Embryonic facial prominence (tissue), 1 donor: ENCODE data around the gene WDR82.

Experiments
- DNase-seq: peaks from one replicate; pipeline ENCODE4 v3.0.0-alpha.2; 2016; ENCODE audit errors: extremely low spot score

WDR82 gene

DNA sequence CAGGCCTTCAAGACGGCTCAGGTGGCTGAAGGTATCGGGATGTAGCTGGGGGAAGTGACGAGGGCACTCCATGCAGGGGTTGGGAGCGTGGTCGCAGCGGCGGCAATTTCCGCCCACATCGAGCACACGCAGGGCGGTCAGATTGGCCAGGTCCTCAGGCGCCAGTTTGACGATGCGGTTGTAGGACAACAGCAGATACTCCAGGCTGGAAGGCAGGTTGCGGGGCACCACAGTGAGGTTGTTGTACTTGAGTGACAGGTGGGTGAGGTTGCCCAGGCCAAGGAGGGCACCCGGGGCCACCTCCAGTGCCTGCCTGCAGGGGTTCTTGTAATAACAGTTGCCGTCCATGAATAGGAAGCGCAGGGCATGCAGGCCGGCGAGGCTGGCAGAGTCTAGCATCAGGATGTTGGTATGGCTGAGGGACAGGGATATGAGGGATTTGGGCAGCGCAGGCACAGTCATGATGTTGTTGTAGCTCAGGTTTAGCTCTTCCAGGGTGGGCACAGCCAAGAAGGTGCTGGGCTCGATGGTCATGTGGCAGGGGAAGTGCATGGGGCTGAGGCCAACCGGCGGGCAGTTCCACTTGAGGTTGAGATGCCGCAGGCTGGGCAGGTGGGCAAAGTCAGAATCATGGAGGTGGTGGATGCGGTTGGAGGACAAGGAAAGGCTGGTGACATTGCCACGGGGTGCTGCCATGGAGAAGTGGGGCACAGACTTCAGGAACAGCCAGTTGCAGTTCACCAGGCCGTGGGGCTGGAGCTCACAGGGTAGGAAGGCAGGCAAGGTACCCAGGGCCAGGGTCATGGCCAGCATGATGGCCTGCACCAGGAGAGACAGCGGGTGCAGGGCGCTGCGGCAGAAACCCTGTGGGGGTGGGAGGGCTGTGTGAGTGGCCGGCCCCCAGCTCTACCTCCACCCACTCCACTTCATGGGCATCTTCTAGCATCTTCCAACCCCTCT is 54.7 kb downstream of the WDR82 start:
- no peak for DNase-seq

- no peak for DNase-seq
These were observed 55.9 kb downstream of the WDR82 start for GRCh38 chr3:52222319-52223221.

DNA sequence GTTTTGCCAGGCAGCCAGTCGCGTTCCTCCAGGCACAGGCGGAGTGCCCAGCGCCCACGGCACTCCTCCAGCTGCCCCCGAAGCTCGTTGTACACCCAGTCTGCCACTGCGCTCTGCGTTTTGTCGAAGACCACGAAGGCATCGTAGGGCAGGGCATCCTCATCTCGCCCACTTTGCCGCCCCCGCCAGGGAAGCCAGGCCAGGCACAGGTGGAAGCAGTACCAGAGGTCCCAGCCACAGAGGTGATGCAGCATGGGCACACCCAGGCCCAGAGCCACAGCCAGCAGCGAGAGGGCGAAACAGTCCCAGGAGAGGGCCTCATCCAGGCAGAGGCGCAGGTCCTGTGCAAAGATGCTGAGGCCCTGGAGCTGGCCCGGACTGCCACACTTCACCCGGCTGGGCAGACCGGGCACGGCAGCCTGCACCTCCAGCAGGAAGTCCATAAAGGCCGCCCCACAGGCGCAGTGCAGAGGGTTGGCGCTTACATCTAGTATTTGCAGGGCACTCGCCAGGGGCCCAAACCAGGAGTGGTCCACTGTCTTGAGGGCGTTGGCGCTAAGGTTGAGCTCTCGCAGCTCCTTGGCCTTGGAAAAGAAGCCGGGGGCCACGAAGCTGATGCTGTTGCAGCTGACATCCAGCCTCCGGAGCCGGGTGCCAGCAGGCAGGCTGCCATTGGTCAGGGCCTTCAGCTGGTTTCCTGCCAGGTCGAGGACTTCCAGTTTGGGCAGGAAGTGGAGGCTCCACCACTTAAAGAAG is 56.7 kb downstream of the WDR82 start:
- no peak for DNase-seq

GRCh38 chr3:52221141-52221562 is 57.3 kb downstream of the WDR82 start:
- DNase-seq, result no peak

DNA sequence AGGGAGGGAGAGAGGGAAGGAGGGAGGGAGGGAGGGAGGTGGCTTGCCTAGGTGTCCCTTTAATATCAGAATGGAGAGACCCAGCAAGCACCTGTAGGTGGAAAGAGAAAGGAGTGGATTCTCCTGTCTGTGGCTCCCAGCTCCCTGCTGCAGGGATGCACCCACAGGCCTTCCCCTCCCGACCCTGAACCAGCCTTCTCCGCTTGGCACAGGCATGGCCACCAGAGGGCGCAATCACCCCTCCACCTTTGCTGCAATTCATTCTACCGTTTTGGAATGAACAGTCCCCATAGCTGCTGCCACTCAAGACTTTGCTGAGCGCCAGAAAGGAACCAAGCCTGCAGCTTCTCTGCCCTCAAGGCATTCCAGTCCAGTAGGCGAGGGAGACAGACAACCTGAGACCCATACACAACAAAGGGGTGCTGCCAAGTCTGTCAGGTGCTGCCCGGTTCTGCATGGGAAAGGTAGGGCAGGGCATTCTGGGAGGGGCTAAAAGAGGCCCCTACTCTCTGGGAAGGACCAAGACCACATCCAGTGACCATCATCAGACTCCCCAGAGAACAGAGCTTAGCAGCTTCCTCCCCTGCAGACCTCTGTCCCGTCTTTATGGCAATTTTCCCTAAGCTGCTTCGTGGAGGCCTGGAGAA is 57.9 kb downstream of the WDR82 start:
- peak; percentile 71 for DNase-seq

- no peak for DNase-seq
These were observed 59.4 kb downstream of the WDR82 start for GRCh38 chr3:52218937-52219650.

- no peak for DNase-seq
These were observed 60.0 kb downstream of the WDR82 start for GRCh38 chr3:52218454-52218853.

GRCh38 chr3:52218026-52218425 is 60.4 kb downstream of the WDR82 start:
- DNase-seq, result no peak

- DNase-seq, result no peak
These were observed 61.0 kb downstream of the WDR82 start for GRCh38 chr3:52217409-52217805.

DNA sequence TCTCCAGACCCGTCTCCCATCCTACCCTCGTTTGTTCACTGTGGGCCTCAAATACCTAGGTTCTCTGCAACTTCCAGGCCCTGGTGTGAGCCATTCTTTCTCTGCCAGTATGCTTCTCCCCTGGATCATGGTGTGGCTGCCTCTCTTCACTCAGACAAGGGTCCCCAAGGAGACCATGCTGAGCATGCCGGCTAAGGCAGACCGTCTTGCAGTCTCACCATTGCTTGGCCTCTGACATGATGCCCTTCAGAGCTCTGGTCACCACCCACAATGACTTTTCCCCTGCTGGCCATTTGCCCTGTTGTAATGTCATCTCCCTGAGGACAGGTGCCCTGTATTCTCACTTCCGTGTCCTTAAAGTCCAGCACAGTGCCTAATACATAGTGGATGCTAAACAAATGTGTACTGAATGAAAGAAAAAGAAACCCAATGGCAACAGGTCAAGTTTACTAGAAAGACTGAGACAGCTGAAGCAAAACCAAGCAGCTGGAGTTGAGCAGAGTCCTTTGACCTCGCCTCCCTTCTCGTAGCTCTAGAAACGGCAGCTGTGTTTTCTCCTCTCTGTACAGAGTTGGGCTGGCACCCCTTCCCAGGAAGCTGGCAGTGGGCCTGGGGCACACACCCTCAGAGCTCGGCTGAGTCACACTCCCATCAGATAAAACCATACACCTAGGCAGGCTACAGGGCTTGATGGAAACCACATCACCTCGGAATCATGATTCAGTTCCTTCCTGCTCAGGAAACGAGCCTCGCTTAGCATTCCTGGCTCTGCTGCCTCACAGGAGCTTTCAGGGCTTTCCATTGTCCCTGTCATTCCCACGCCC is 61.7 kb downstream of the WDR82 start:
- DNase-seq, result no peak

DNA sequence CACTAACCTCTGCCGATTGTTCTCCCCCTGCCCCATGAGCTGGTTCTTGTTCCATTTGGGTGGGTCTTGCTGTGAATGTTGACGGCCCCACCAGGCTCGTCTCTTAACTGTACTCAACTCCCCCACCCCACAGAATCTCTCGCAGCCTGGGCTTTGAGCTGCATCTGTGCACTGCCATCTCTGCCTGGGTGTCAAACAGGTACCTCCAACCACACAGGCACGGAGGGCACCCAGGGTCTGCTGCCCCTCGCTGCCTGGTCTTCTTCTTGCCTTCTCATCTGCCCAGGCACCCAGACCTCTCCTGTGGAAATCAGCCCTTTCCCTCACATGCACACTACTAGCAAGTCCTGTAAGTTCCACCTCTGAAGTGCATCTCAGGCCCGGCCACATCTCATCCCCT is 63.1 kb downstream of the WDR82 start:
- no peak for DNase-seq

- DNase-seq, result no peak
These were observed 64.5 kb downstream of the WDR82 start for GRCh38 chr3:52213901-52214300.

DNA sequence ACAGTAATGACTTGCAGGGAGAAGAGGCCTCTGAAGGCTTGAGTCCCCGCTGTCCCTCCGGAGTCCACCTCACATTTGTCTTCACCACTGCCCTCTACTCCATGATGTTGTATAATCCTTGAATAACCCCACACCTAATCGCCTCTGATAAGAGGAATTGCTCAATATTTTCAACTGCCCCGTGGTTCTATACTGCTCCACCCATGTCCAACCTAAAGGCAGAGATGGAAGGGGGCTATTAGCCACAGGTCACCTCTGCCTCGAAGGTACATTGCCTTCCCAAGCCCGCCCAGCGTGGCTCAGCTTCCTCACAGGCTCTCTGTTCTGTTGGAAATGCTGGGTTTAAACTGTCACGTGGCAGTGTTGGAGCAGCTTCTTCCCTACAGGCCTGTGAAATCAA is 65.4 kb downstream of the WDR82 start:
- DNase-seq, result no peak

GRCh38 chr3:52211268-52211891 is 67.1 kb downstream of the WDR82 start:
- DNase-seq, result no peak

GRCh38 chr3:52210550-52211046 is 67.9 kb downstream of the WDR82 start:
- no peak for DNase-seq

- DNase-seq, result no peak
These were observed 68.4 kb downstream of the WDR82 start for GRCh38 chr3:52210037-52210436.

DNA sequence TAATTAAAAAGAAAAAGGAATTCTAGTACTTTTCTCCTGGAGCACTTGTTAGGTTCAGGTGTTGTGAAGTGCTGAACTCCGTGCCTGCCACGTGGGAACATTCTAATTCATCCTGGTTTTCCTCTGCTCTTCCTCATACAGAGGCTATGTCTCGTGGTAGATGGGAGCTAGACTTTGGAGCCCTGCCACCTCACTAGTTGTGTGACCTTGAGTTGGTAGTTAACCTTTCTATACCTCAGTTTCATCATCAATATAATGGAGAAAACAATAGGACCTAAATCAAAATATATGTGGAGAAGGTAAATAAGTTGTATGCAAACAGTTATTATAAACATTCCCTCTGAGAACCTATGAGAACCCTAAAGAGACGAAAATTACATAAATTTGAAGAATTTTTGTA is 69.9 kb downstream of the WDR82 start:
- DNase-seq, result no peak

DNA sequence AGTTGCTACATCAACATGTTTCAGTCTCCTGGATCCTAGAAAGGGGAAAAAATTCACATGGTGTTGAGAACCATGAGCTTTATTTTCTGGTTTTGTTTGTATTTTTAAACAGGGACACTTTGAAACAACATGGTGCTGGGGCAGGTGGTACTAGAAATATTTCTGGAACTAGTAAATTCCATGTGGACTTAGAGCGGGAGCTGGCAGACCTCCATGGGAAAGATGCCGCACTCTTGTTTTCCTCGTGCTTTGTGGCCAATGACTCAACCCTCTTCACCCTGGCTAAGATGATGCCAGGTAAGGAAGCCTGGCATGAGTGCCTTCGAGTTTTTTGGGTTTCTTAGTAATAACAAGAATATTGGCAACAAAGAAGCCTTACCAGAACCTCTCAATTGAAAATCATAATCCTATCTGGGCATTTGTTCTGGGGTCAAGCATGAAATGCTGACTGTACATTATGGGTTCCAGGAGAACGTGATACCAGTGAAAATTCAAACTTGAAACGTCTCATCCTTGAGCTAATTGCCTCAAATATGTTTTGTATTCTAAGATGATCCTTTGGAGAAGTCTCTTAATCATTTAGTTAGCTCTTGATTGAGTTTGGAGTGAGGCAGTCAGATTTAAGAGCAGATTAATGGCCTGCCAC is 72.6 kb downstream of the WDR82 start:
- DNase-seq, result no peak
